GM19452 (cell line): ENCODE measurements around the gene NDUFC2.
A peak's percentile ranks its signal among the peaks of the same experiment; 100 is the strongest.
"Not testable (repeated sequence)": the region's sequence is repeated elsewhere in the genome, so short reads cannot be mapped to it uniquely, and the experiment has no call there.

Experiments used
- ATAC-seq: cut with Tn5 transposase; IDR thresholded peaks from one replicate; pipeline ENCODE4 v1.9.1; 2021; ENCODE audit not compliant: unreplicated experiment

NDUFC2 gene

DNA sequence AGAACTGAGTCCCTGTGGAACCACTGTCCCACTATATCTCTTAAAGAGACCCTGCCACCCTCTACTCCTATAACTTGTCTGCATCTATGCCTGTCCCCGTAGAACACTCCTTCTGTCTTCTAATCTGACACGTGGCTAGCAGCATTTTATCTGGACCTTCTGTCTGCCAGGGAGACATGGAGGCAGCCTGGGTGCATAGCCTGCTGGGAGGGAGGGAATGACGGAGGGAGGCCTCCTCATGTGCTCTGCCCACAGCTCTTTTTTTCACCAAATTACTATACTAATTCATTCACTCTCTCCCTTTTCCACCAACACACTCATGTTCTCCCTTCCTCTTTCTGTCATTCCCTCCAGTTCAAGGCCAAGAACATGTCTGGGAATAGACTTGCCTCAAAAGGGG lies 23.6 kb downstream of the NDUFC2 start:
- no peak for ATAC-seq

DNA sequence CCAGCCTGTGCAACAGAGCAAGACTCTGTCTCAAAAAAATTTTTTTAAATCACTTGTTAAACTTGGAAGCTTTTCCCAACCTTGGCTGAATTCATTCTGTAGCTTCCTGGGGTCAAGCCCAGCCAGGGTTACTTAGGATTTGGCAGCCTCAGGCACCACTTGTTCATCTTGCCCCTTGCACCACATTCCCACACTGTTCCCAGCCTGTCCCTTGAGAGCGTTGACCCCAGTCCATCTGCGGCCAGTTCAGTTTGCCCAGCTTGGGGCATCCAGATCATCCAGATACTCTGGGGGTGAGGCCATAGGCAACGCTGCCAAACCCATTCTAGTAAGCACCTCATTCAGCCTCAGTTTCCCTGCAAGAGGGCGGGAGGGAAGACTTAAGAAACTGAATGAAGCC lies 24.7 kb downstream of the NDUFC2 start:
- no peak for ATAC-seq

DNA sequence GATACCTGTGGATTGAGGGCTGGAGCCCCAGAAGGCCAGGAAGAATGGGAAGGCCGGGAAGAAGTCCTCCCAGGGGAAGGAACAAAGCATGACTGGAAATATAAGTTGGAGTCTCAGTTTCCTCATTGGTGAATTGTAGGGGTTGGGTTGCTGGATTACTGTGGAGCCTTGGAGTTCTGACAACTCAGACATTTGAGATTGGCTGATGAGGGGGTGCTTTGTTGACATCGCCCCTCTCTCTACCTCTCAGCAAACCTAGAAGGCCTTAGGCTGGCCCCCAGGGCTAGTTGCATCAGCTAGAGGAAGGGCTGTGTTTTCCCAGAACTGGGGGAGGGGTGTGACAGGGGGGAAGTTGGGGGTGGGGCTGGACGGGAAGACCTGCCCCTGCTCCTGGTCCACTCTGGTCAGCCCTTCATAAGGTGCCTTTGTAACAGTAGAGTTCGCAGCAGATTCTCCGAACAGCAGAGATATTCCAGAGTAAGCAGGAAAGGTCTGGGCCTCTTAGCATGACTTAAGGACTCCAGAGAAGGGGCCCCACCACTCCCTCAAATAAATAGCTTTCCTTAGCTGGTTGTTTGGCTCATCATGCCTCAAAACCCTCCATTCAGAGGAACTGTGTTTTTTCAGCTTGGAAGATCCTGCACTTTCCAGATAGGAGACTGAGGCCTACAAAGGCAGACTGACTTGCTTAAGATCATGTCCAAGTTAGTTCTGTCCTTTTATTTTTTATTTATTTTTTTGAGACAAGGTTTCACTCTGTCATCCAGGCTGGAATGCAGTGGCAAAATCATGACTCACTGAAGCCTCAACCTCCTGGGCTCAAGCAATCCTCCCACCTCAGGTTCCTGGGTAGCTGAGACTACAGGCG lies 28.5 kb downstream of the NDUFC2 start:
- ATAC-seq: no peak

DNA sequence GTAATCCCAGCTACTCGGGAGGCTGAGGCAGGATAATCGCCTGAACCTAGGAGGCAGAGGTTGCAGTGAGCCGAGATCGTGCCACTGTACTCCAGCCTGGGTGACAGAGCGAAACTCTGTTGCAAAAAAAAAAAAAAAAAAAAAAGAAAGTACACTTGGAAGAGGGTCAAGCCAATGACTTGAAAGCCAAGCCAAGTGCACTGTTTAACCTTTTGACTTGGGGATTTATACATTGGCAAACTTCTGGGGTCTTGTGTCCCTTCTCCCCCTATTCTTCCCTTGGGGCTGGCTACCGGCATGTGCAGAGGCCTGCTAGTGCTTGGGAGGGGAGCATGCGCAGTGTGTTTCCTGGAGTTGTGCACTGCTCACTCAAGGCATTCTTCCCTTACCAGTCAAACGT lies 30.3 kb downstream of the NDUFC2 start:
- no peak for ATAC-seq

DNA sequence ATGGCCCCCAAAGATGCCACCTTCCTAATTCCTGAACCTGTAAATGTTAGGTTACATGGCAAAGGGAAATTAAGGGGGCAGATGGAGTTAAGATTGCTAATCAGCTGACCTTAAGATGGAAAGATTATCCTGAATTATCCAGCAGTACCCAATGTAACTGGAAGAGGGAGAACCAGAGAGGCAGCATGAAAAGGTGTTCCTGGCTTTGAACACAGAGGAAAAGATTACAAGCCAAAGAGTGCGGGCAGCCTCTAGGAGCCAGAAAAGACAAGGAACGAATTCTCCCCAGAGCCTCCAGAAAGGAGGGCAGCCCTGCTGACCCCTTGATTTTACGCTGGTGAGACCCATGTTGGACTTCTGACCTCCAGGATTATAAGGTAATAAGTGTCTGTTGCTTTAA lies 31.1 kb downstream of the NDUFC2 start:
- no peak for ATAC-seq

DNA sequence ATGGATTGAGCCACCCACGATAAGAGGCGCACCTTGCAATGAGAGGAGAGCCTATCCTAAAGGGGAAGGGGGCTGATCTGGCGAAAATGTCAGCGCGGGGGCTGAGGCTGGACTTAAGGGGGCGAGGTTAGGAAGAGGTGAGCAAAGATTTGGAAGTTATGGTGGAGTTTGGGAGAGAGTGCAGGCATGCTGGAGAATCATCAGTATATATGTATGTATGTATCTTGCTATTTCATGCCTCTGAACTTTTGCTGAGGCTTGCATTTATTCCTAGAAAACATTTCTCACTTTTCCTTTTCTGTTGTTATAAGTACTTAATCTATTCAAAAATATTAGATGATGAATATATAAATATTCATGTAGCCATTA lies 33.2 kb downstream of the NDUFC2 start:
- no peak for ATAC-seq

DNA sequence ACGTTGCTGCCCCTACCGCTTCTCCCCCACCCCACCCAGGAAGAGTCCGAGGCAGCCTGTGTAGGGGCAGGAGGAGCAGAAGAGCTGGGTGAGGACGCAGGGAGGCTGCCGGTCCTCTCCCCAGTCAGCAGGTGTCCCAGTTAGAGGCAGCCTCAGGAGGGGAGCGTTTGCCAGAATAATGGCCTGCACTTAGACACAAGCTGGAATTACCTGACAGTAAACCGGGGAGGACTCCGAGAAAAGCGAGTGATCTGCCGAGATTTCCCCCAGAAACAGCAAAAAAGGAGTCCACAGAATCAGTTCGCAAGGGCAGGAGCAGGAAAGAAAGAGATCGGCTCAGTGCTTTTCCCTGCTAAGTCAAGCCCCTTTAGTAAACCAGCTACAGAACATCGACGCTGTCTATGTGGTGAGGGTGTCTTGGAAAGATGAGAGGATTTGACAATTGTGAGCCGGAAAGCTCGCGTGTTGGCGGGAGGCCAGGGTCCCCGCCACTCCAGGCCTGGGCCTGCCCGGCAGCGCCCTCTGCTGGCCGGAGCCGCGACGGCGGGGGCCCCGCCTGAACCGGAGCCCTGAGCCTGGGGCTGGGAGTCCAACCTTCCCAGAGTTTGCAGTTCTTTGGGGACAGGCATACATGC lies 33.7 kb downstream of the NDUFC2 start:
- peak; percentile 58 for ATAC-seq

DNA sequence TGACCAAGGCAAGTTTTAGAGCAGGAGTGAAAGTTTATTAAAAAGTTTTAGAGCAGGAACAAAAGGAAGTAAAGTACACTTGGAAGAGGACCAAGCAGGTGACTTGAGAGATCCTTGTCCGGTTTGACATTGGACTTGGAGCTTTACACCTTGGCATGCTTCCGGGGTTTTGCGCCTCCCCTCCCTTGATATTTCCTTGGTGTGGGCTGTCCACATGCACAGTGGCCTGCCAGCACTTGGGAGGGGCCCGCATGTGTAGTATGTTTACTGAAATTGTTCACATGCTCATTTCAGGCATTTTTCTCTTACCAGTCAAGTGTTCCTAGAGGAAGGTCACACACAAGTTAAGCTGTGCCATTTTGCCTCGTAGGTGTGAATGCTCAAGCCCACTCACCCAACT lies 35.0 kb downstream of the NDUFC2 start:
- no peak for ATAC-seq

DNA sequence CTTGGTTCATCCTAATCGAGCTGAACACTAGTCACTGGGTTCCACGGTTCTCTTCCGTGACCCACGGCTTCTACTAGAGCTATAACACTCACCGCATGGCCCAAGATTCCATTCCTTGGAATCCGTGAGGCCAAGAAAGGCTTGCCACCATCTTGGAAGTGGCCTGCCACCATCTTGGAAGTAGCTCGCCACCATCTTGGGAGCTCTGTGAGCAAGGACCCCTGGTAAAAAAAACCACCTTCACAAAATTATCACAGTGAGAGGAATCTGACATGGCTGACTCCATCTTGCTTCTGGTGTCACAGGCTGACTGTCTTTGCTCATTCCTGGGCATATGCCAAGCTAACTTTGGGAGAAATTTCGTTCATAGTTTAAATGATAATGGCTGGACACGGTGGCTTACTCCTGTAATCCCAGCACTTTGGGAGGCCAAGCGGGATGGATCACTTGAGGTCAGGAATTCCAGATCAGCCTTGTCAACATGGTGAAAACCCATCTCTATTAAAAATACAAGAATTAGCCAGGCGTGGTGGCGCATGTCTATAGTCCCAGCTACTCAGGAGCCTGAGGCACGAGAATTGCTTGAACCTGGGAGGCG lies 37.7 kb downstream of the NDUFC2 start:
- no peak for ATAC-seq

DNA sequence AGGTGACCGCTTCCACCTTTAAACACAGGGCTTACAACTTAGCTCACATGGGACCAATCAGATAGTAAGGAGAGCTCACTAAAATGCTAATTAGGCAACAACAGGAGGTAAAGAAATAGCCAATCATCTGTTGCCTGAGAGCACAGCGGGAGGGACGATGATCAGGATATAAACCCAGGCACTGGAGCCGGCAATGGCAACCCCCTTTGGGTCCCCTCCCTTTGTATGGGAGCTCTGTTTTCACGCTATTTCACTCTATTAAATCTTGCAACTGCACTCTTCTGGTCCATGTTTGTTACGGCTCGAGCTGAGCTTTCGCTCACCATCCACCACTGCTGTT lies 38.3 kb downstream of the NDUFC2 start:
- not testable (repeated sequence) for ATAC-seq

DNA sequence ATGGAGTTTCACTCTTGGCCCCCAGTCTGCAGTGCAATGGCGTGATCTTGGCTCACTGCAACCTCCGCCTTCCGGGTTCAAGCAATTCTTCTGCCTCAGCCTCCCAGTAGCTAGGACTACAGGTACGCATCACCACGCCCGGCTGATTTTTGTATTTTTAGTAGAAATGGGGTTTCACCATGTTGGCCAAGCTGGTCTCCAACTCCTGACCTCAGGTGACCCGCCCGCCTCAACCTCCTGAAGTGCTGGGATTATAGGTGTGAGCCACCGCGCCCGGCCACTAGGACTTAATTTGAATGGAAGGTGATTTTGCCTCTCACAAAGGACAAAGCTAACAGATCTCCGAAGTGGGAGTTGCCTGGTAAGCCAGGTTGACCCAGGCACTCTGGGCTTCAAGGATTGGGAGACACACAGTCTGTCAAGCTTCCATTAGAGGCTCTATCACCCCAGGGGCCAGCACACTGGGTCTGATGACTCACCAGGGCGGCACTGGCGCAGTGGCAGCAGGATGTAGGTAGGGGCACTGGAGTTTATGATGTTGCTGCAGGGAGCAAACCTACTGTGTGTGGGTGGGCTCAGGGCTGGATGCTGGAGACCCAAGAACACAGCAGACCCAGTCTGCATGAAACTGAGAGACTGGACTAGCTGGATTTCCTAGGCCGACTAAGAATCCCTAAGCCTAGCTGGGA lies 38.8 kb downstream of the NDUFC2 start:
- ATAC-seq: no peak

DNA sequence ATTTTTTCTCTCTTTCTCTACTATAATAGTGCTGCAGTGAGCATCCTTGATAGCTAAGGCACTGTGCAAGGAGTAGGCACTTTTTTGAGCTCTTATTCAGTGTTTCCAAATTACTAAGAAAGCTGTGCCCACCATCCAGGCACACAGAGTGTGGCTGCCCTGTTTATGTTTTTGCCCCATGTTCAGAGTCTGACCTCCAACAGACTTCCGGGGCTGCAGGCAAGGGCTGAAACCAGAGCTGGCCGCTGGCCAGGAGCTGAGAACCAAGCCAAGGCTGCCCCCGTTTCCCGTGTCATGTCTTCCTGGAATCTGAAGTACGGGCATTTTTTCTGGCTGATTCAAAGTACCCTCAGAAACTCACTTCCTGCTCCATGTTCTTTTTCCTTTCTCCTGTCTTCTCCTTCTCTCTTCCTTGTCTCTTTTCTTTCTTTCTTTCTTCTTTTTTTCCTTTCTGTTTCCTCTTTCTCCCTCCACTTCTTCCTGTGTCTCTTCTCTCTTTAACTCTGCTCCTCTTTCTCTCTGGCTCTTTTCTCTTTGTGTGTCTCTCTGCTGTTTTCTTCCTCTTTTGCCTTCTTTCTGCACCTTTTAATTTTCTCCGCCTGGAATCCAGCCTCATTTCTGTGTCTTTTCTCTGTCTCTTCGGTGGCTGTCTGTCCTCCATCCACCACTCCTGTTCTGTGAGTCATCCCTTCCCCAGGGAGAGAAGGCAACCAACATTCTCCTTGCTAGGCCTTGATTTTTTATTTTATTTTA lies 39.6 kb downstream of the NDUFC2 start:
- ATAC-seq: no peak

DNA sequence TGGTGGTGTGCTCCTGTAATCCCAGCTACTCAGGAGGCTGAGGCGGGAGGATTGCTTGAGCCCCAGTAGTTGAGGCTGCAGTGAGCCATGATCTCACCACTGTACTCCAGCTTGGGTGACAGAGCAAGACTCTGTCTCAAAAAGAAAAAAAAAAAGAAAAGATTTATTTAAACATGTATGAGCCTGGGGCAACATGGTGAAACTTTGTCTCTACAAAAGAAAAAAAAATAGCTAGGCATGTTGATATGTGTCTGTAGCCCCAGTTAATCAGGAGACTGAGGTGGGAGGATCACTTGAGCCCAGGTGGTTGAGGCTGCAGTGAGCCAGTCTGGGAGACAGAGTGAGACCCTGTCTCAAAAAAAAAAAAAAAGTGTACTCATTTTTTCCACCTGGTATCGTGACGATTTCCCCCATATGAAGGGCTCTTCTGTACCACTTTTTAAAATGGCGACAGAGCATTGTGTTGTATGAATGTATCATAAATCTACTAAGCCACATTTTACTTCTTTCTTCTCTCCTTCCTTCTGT lies 40.2 kb downstream of the NDUFC2 start:
- no peak for ATAC-seq

DNA sequence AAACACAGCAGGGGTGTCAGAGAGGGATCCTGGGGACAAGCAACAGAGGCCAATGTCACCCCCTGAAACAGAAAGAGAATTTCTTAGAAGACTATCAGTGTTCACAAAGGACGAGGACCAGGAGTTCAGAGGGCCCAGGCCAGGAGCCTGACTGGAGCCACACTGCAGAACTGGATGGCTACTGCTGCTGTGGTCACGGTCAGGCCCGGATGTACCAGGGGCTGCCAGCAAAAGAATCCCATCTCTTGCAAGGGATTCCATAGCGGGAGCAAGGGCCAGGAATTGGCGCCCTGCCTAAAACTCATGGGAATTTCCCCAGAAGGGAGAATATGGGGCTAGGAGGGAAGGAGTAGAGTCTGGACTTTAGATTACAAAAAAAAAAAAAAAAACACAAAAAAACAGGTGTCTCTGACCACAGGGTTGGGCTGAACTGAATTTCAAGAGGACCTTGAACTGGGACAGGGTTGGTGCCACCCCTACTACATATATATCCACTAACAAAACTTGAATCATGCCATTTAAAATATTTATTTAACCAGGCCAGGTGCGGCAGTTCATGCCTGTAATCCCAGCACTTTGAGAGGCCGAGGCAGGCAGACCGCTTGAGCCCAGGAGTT lies 40.9 kb downstream of the NDUFC2 start:
- ATAC-seq: no peak

DNA sequence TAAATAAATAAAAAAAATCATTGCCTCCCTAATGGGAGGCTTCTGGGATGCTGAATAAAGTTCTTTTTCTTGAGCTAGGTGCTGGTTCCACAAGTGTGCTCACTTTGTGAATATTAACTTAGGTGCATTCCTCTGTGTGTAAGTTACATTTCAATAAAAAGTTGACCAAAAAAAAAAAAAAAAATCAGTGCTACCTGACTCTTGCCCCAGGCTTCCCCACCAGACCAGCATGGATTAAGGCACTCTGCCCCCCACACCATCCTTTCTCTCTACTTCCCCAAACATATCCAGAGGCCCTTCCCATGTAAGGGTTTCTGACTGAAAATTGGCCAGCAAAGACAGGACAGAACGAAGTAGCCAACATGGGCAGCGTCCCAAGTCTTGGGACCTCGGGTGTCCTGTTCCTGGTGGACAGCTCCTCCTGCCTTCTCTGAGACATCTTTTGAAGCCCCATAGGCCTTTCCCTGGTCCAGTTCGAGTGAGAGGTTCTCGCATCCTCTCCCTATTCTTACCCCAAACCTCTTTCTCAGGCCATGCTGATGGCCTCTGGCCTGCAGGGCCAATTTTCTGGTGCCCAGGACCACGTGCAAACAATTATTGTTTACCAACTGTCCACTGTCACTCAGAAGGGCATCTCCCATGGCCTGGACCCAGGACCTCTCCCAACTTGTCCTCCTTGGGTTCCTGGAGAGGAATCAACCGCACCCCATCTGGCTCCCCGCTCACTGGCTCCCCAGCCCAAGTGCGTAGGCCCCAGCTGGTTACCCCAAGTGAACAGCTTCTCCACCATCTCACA lies 41.6 kb downstream of the NDUFC2 start:
- ATAC-seq: no peak

DNA sequence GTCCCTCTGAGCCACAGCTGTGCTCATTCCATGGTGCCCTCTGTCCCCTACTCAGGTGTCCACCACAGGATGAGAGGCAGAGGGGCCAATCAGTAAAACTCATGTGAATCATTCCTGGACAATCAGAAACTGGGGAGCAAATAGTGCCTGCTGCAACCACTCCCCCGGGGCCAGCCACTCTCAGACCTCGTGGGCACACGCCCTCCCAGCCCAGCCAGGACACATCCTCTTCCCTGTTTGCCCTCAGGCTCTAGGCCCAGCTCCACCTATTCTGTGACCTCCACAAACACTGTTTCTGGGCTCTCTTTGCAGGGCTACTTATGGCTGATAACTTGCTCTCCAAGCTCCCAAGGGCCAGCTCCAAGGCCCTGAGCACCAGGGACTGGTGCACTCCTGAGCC lies 42.6 kb downstream of the NDUFC2 start:
- no peak for ATAC-seq

DNA sequence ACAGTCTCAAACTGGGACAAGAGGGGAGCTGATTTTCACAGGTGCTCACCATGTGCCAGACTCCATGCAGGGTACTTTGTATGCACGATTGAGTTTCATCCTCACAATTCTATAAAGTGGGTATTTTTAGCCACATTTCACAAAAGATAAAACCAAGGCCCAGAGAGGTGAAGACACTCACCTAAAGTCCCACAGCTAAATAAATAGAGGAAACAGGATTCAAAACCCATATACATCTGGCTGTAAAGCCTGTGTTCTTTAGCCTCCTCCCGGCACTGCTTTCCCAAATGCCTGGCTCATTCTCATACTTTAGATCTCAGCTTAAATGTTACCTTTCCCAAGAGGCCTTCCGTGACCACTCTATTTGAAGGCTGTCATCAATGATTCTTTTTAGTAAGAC lies 43.3 kb downstream of the NDUFC2 start:
- ATAC-seq: no peak

DNA sequence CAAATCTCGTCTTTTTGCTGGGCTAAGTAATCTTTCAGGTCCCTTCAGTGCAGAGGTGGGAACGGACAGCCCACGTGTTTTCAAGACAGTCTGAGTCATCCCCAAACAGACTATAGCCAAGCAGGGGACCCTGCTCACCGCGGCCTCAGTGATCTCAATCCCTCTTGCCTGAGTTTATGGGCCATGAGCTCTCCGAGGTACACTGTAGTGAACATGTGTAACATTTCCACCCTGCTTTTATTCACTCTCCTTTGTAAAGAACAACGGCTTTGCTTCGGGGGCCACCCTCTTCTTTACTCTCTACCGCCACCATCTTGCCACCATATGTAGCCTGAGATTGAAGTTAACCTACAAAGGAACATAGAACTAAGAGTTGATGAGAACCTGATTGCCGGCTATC lies 45.0 kb downstream of the NDUFC2 start:
- no peak for ATAC-seq

DNA sequence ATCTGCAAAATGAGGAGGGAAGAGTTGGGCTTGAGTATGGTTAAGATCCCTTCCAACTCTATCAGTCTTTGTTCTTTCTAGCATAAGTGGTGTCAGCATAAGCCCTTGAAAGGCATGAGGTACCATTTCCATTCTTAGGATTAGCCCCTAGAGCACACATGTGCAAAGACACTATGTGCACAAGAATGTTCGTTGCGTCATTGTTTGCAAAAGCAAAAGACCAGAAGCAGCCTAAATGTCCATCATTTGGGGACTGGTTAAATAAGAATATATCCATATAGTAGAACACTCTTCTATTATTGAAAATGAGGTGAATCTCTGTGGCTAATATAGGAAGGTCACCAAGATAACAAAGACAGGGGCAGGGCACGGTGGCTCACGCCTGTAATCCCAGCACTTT lies 46.6 kb downstream of the NDUFC2 start:
- ATAC-seq: no peak

DNA sequence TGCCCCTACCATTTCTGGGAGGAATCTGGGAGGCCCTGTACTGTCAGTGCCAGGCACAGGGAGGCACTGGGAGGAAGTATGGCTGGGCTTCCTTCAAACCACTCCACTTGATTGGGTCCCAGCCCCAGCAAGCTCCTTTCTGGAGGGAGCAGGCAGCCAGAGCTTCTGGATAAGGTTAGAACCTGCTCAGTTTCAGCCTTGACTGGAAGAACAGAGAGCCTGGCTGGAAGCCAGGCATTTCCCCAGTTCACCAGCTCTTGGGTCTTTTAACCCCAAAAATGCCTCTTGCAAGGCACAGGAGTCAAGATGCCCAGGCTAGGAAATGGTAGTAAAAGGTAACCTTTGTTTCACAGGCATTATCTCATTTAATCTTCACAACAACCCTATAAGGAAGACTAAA lies 47.6 kb downstream of the NDUFC2 start:
- ATAC-seq: no peak
